ENCODE measurements around the gene PLD1. TPM values are rescaled to one million over a fixed set of nuclear protein-coding genes. Genes with fewer than 3 reads are reported as not detected.

Gene PLD1
- total and polyA plus RNA-seq, 4 donors, result 3.1 to 31.1 (median 12.2) TPM

DNA sequence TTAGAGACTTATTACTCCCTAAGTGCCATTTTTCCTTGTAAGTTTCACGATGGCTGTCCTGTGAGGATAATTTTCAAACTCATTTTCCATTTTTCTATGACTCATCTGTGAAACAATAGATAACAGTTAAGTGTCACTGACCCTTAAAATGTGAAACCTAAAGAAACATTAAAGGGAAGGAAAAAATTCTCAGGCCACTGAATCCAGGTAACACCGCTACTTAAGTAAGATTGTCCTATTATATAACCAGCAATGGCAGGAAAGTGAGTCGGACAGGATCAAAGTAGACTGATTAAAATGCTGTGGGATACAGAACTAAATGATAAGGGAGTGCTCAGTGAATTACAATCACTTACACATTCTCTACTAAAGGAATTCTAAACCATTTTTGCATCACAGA is 12.4 kb downstream of the PLD1 start:
- DNase-seq, result no peak
- Histone ChIP-seq H3K4me1 (ENCODE audit: control insufficient read depth in 5 of 5, insufficient read depth in 5 of 5, low read length in 5 of 5) (peaks cover 0 to 4% (median 0%) of the 10 kb centered on the region in 5 donors), H3K27me3 (ENCODE audit: control insufficient read depth in 3 of 3, insufficient read depth in 3 of 3, low read length in 2 of 3) (peaks cover 0 to 3% (median 0%) of the 10 kb centered on the region in 3 donors), H3K9me3 (ENCODE audit: control insufficient read depth in 4 of 4, insufficient read depth in 3 of 4, low read length in 3 of 4) (no peaks in the 10 kb centered on the region), H3K4me3 (no peak overlapping the region), H3K9ac (ENCODE audit: insufficient read depth in 1 of 2, low read length in 2 of 2) (no peak overlapping the region), H3K36me3 (ENCODE audit: control insufficient read depth in 4 of 4, insufficient read depth in 4 of 4, low read length in 4 of 4) (no peaks in the 10 kb centered on the region), H3K27ac (ENCODE audit: low read depth in 1 of 2, low read length in 1 of 2) (no peak overlapping the region)
- 86 to 96% methylated on average over 3 of the region's 3 CpGs for WGBS, 2 donors
- ATAC-seq (ENCODE audit: insufficient read depth, low FRiP score), result no peak
- TF ChIP-seq, protein P1, sequence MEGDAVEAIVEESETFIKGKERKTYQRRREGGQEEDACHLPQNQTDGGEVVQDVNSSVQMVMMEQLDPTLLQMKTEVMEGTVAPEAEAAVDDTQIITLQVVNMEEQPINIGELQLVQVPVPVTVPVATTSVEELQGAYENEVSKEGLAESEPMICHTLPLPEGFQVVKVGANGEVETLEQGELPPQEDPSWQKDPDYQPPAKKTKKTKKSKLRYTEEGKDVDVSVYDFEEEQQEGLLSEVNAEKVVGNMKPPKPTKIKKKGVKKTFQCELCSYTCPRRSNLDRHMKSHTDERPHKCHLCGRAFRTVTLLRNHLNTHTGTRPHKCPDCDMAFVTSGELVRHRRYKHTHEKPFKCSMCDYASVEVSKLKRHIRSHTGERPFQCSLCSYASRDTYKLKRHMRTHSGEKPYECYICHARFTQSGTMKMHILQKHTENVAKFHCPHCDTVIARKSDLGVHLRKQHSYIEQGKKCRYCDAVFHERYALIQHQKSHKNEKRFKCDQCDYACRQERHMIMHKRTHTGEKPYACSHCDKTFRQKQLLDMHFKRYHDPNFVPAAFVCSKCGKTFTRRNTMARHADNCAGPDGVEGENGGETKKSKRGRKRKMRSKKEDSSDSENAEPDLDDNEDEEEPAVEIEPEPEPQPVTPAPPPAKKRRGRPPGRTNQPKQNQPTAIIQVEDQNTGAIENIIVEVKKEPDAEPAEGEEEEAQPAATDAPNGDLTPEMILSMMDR (IDR thresholded peaks at IDR 0.05; ENCODE audit: control extremely low read depth, extremely low read depth), result no peak

DNA sequence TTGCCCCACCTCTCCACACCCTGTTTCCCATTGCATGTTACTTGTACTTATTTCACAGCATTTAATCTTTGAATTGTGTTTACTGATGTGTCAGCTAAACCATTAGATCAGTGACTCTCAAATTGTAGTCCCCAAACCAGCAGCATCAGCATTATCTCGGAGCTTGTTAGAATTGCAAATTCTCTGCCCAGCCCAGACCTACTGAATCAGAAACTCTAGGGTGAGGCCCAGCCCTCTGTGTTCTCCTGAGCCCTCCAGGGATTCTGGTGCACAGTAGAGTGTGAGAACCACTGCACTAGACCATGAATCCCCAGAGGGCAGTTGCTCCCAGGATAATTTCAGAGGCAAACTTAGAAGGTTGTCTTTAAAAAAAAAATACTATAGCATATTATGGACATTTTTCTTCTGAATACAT is 13.0 kb downstream of the PLD1 start:
- Histone ChIP-seq H3K27me3 (ENCODE audit: control insufficient read depth in 3 of 3, insufficient read depth in 3 of 3, low read length in 2 of 3) (peaks cover 0 to 3% (median 0%) of the 10 kb centered on the region in 3 donors), H3K9me3 (ENCODE audit: control insufficient read depth in 4 of 4, insufficient read depth in 3 of 4, low read length in 3 of 4) (no peaks in the 10 kb centered on the region), H3K36me3 (ENCODE audit: control insufficient read depth in 4 of 4, insufficient read depth in 4 of 4, low read length in 4 of 4) (no peaks in the 10 kb centered on the region), H3K4me3 (no peak overlapping the region), H3K27ac (ENCODE audit: low read depth in 1 of 2, low read length in 1 of 2) (no peak overlapping the region), H3K9ac (ENCODE audit: insufficient read depth in 1 of 2, low read length in 2 of 2) (no peak overlapping the region), H3K4me1 (ENCODE audit: control insufficient read depth in 5 of 5, insufficient read depth in 5 of 5, low read length in 5 of 5) (peaks cover 0 to 3% (median 1%) of the 10 kb centered on the region in 5 donors)
- ATAC-seq (ENCODE audit: insufficient read depth, low FRiP score) (no peak), DNase-seq (no peak)
- WGBS, 2 donors, result 82 to 91% methylated on average over 1 of the region's 1 CpG
- TF ChIP-seq, protein P1 (IDR thresholded peaks at IDR 0.05; ENCODE audit: control extremely low read depth, extremely low read depth), result no peak

DNA sequence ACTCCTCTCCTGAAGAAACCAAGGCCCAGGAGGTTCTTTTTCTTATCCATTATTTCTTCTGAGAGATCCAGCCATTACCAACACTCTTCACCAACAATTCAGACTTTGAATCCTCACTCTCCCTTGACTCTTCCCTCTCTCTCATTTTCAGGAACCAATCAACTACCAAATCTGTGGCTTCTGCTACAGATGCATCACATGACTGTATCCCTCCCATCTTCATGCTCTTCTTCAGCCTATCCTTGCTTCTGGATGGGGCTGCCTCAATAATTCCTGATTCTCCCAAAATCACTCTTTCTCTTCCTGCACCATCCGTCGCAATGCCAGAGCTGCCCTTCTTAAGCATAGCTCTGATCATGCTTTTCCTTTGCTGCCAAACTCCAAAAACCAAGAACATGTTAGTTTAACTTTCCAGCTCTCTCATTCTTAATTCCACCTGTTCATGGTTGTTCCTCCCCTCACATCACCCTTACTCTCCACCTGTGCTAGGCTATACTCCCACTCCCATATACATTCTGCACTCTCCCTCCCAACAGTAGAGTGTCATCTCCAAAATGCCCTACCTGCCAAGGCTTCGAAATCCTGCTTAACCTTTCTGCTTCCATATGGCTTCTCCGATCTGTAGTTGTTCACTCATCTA is 13.5 kb downstream of the PLD1 start:
- ATAC-seq (ENCODE audit: insufficient read depth, low FRiP score) (no peak), DNase-seq (no peak)
- TF ChIP-seq, protein P1 (IDR thresholded peaks at IDR 0.05; ENCODE audit: control extremely low read depth, extremely low read depth), result no peak
- Histone ChIP-seq H3K4me3 (no peak overlapping the region), H3K27me3 (ENCODE audit: control insufficient read depth in 3 of 3, insufficient read depth in 3 of 3, low read length in 2 of 3) (peaks cover 0 to 3% (median 0%) of the 10 kb centered on the region in 3 donors), H3K4me1 (ENCODE audit: control insufficient read depth in 5 of 5, insufficient read depth in 5 of 5, low read length in 5 of 5) (peaks cover 0 to 6% (median 0%) of the 10 kb centered on the region in 5 donors), H3K9ac (ENCODE audit: insufficient read depth in 1 of 2, low read length in 2 of 2) (no peak overlapping the region), H3K27ac (ENCODE audit: low read depth in 1 of 2, low read length in 1 of 2) (no peak overlapping the region), H3K36me3 (ENCODE audit: control insufficient read depth in 4 of 4, insufficient read depth in 4 of 4, low read length in 4 of 4) (no peaks in the 10 kb centered on the region), H3K9me3 (ENCODE audit: control insufficient read depth in 4 of 4, insufficient read depth in 3 of 4, low read length in 3 of 4) (no peaks in the 10 kb centered on the region)
- 97 to 98% methylated on average over 4 of the region's 4 CpGs for WGBS, 2 donors
